ENCODE measurements around the gene GOLGB1.
"Not testable (repeated sequence)": the region's sequence is repeated elsewhere in the genome, so short reads cannot be mapped to it uniquely, and the experiment has no call there.

Gene GOLGB1
- total RNA-seq: 94.7 to 214 (median 143) reads per million in 18 experiments

DNA sequence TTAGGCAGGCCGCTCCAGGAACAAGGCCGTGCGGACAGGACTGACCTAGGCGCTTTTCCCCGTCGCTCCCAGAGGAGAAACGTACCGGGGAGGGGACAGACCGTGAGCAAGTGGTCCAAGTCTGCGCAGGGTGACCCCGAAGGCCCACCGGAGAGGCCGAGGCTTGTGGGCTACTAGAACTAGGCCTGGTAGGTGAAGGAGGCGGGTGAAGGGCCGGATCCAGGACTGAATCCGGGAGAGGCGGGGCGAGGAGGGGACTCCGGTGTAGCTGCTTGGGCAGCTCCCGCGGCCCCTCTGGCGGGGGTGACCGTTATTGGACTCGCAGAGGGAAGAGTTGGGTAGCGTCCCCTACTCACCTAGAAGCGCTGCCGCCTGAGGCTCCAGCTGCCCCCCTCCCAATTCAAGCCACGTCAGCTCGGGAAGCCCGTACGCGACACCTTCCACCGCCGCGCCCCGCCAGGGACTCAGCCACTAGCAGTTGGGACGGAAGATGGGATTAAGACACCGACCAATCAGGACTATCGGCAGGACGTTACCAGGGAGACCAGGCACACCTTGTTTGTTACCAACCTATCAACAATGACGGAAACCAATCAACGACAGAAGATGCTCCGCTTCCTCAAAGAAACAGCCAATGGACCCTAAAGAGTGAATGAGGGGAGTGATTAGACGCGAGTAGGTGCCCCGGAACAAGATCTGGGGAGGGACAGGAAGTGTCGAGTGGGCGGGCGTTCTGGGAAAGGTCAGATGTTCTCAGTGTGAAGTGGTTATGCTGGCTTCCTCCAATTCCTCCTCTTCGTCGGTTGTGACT lies at the start of gene GOLGB1:
Gene GOLGB1, minus strand, starts transcription at position 466 of the 811 bp plus-strand sequence. CDS start 18,770 bp downstream, outside the sequence.
- peak; percentile 99 to 100 for DNase-seq

DNA sequence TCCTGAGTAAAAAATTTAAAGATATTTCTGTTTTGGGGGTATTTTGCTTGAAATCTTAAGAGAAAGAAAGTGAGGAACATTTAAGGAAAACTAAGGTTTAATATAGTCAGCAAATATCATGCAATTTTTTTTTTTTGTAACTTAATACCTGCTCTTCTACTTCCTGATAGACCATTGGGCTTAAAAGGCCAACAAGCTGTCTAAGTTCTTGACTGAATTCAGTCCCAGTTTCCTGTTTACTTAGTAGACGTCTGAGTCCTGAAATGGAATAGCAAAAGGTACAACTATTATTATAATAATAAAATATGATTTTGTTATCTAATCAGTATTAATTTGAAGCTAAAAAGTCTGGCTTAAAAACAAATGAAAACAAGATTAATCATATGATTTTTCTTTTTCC lies 47.4 kb upstream of the GOLGB1 start:
- no peak for DNase-seq

DNA sequence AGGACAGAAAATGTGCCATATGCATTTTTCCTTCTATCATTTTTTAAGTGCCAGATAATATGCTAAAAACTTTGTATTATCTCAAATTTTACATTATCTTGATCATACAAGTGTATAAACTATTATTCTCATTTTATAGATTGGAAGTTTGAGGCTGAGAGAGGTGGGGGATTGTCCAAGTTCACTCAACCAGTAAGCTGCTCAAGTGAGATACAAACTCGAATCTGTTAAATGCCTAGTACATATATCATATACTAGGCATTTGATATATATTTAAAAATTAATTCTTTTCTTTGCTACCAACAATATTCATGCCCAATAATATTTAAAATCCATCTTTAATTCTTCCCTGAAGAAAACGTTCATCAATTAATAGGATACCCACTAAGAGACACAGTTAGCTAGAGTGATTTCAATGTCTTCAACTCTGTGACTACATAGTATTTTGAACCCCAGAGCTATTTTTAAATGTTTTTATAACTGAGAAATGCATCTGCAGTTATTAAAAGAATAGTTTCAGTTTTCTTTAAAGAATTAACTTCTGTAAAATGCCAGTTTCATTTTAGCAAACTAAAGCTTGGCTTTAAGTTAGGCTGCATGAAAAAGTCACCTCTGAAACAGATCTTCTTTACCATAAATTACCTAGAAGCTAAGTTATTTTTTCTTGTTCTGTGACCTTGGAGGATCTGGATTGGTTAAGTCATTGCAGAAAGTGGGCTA lies 44.9 kb upstream of the GOLGB1 start:
- no peak for DNase-seq

DNA sequence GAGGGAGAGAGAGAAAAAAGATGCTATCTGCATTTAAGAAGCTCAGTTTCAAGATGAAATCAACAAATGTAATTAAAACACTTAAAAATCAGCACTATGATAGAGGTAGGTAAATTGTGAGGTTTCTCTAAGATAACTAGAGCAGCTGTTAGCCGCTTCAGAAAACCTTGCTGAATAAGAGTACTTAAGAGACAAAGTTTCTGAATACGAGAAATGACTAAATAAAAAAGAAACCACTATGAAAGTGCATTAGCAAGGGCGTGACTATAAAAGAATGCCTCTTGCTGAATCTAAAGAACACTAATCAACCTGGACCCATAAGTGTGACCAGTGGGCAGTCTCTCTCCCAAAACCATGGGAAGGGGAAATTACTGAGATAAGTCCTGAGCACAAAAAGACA lies 43.5 kb upstream of the GOLGB1 start:
- DNase-seq: no peak

GRCh38 chr3:121786485-121786884 lies 36.9 kb upstream of the GOLGB1 start:
- no peak for DNase-seq

- DNase-seq: not testable (repeated sequence)
Observed at GRCh38 chr3:121782784-121783183, 33.2 kb upstream of the GOLGB1 start.

- no peak for DNase-seq
Observed at GRCh38 chr3:121781611-121782010, 32.1 kb upstream of the GOLGB1 start.

GRCh38 chr3:121775095-121775494 lies 25.6 kb upstream of the GOLGB1 start:
- DNase-seq: not testable (repeated sequence)

DNA sequence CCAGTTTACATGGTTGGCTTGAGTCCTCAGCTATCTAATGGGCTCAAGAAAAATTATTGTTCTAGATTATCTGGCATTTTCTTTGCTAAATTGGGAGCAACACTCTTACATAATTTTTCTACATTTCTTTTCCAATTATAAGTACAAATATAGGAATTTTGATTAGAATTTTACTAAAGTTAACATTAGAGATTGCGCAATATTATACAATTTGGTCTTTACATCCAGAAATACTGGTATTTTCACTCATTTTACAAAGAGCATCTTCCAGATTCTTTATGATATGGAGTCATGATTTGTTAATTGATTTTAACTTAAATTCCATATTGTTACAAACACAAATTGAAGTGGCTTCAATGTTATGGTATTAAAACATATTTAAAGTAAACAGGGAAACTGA lies 19.7 kb upstream of the GOLGB1 start:
- no peak for DNase-seq

DNA sequence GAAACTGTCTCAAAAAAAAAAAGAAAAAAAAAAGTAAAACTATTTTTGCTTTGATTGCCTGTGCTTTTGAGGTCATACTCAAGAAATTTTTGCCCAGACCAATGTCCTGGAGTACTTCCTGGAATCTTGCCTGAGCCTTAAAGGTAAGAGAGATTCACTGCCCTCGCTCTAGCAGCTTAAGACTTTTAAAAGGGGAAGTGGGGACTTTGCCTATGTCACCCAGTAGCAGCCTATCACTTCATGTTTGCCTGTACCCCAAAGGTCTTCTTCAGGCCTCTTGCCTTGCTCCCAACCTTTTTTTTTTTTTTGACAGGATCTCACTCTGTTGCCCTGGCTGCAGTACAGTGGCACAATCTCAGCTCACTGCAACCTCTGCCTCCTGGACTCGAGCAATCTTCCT lies 18.9 kb upstream of the GOLGB1 start:
- no peak for DNase-seq

DNA sequence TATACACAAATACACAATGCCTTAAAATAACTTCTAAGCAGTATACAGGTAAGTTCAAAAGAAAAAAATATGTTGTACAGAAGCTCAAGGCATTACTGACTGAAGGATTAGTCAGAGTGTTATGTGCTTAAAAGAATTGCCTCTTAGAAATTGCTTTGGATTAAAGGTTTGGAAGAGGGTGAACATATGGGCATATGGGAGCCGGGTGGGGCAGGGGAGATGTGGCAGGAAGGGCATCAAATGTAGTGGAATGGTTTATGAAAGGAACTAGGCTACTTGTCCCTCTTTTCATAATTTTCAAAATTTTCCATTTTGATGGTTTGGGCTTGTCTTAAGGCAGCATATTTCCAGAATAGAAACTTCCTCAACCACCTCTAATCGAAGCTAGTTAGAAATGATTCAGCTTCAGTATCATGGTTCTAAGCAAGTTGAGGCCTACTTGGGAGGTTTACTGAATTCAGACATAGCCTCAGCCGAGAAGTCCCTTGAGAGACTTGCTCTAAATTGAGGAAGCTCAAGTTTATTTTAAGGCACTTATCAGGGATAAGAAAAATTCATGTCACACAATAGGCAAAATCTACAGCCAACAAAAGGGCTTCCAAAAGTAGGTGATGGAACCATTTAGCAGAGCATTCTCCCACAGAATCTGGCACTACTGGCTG lies 10.1 kb upstream of the GOLGB1 start:
- no peak for DNase-seq

- no peak for DNase-seq
Observed at GRCh38 chr3:121758727-121759450, 9.3 kb upstream of the GOLGB1 start.

GRCh38 chr3:121757812-121758545 lies 8.4 kb upstream of the GOLGB1 start:
- DNase-seq: no peak

DNA sequence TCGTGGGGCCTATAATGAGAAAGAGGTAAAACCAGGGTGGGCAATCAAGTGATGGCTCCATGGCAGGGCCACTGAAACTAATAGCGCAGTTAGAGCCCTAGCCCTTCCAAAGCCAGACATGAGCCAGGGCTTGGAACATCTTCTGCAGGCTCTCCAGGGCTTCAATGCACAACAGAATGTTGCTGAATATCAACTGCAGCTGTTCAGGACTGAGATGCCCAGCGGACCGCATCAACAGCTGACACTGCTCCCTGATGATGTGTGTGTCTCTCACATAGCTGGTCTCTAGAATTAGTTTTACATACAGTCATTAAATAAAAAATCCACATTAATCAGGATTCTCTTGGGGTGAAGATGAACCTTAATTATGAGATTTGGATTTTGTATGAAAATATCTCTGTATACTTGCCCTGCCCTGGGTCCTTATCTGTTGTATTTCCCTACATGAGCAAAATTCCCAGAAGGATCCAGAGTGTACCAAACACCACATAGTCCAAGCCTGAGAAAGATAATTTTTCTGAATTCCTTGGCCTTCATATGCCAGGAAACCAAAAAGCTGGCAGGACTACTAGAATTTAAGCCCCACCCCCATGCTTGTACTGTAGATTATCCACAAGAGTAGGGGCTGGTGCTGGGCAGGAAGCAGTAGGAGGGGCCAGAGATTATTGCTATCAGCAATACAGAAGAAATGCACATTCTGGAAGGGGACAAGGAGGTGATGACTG lies 7.7 kb upstream of the GOLGB1 start:
- DNase-seq: no peak

GRCh38 chr3:121752772-121753171 lies 3.2 kb upstream of the GOLGB1 start:
- DNase-seq: no peak

DNA sequence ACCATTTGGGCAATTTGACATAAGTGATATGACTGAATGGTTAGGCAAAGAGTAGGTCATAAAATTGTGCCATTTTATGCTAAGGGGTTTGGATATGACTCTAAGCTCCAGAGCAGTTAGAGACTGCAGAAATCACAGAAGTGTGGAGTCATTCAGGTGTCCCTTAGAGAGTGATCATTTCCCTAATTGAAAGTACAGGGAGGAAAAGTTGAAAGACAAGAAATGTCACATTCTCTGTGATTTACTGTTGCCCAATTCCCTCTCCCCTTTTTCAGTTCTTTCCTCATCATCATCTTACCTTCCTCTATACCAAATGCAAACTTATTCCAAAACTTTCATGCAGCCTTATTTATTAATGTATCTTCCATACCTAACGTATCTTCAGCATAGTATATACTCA lies 2.7 kb upstream of the GOLGB1 start:
- DNase-seq: no peak

GRCh38 chr3:121750087-121750415 lies 510 bp upstream of the GOLGB1 start:
- no peak for DNase-seq

DNA sequence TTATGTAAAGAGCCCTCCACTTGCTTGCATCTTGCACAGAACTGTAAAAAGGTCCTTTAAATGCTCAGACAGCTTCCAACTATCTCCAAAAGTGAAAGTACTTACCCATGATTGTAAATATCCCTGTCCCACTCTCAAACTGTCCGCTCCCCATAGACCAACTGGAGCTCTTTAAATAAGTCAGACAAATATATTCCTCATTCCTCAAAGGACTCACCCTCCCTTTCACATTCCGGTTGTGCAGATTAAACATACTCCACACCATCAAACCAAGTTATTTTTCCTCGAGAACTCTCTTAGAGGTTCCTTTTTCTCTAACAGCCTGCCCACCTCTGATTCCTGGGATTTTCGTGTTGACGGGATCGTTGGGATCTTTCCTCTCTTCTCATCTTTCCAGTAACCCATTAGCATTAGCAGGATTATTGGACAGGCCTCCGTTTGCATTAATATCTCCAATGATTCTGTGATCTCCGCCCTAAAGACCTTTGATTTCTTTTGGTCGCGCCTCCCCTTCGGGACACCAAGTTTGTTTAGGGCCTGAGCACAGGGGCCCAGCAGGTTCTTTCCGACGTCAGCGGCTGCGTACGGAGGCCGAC lies 763 bp downstream of the GOLGB1 start:
- DNase-seq: peak; percentile 49 to 66

- no peak for DNase-seq
Observed at GRCh38 chr3:121747976-121748375, 1.6 kb downstream of the GOLGB1 start.

- DNase-seq: not testable (repeated sequence)
Observed at GRCh38 chr3:121743106-121743505, 6.4 kb downstream of the GOLGB1 start.

DNA sequence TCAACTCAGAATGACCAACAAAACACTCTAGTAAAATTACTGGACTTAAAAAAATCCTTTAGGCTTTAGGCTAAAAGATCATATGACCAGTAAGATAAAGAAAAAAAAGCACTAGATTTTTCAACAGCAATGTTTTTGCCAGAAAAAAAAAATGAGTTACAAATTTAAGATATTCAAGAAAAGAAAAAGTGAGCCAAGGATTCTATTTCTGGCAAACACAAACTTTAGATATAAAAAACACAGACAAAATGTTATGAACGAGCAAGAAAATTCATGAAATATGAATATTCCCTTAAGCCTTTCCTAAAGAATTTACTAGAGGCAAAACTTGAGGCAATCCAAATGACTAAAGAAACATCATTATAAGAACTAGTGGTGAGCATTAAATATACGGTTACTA lies 8.6 kb downstream of the GOLGB1 start:
- no peak for DNase-seq

Data from inflammatory macrophage (primary cell).